Measurements from ENCODE around the gene CXCL16. TPM values are rescaled to one million over a fixed set of nuclear protein-coding genes. Genes with fewer than 3 reads are reported as not detected.
"Not testable (repeated sequence)": the region's sequence is repeated elsewhere in the genome, so short reads cannot be mapped to it uniquely, and the experiment has no call there.

CXCL16 gene
- total RNA-seq, 1 experiment from 2014 or later: 4.5 TPM

DNA sequence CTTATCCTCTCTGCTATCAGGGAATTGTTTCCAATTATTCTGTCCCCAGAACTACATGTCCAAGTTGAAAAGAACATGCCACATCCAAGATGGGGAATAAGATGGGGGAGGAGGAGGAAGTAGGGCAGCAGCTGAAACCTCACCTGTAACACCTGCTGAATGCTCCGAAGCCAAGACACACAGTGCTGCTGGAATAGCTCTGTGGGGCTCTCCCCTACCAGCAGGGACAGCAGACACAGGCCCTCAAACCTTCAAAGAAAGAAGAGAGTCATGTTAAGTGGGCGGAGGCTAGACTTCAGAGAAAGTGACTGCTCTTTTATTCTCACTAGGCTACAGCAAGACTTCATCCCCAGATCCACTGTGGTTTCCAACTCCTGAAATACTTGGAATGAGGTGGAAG lies 49.0 kb downstream of the CXCL16 start:
- H2BK5ac ChIP-seq (ENCODE audit: insufficient read length, low read length): no peak overlapping the region
- H4K20me1 ChIP-seq (ENCODE audit: control insufficient read depth, insufficient read depth, insufficient read length): no peaks in the 10 kb centered on the region
- Mint-ChIP-seq H3K36me3 (ENCODE audit: insufficient read depth in 1 of 3, low read depth in 3 of 3) (peaks cover 47 to 71% (median 68%) of the 10 kb centered on the region in 3 experiments; a peak in 6 of 7 replicates), H3K4me1 (no peaks in the 10 kb centered on the region), H3K4me3 (no peak overlapping the region), H3K27ac (no peak overlapping the region), H3K9me3 (no peaks in the 10 kb centered on the region), H3K27me3 (ENCODE audit: low read depth) (no peaks in the 10 kb centered on the region)
- no CpG with 5 or more reads among the region's 2 CpGs for WGBS (ENCODE audit: extremely low coverage, insufficient read length, low lambda C conversion rate)
- peaks cover 5% of the 10 kb centered on the region for H3K79me1 ChIP-seq (ENCODE audit: insufficient read depth, low read depth, low read length, poor library complexity, severe bottlenecking)
- H3K9me3 ChIP-seq (ENCODE audit: control insufficient read depth, low read depth, low read length): no peaks in the 10 kb centered on the region
- no peak overlapping the region for H4K5ac ChIP-seq (ENCODE audit: insufficient read length, low read depth, low read length)
- H2BK12ac ChIP-seq (ENCODE audit: insufficient read length, low read depth, low read length): no peak overlapping the region
- no peak overlapping the region for H3K23ac ChIP-seq (ENCODE audit: insufficient read length, low read depth, low read length)
- TF ChIP-seq, protein P1, sequence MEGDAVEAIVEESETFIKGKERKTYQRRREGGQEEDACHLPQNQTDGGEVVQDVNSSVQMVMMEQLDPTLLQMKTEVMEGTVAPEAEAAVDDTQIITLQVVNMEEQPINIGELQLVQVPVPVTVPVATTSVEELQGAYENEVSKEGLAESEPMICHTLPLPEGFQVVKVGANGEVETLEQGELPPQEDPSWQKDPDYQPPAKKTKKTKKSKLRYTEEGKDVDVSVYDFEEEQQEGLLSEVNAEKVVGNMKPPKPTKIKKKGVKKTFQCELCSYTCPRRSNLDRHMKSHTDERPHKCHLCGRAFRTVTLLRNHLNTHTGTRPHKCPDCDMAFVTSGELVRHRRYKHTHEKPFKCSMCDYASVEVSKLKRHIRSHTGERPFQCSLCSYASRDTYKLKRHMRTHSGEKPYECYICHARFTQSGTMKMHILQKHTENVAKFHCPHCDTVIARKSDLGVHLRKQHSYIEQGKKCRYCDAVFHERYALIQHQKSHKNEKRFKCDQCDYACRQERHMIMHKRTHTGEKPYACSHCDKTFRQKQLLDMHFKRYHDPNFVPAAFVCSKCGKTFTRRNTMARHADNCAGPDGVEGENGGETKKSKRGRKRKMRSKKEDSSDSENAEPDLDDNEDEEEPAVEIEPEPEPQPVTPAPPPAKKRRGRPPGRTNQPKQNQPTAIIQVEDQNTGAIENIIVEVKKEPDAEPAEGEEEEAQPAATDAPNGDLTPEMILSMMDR (conservative IDR thresholded peaks at IDR 0.05): no peak
- no peak overlapping the region for H3K56ac ChIP-seq (ENCODE audit: insufficient read length, low read depth, low read length)
- H3K14ac ChIP-seq (ENCODE audit: insufficient read depth, low read length): no peak overlapping the region
- H2BK20ac ChIP-seq (ENCODE audit: low read depth, low read length, poor library complexity, severe bottlenecking): no peak overlapping the region
- H4K8ac ChIP-seq (replicated peaks; ENCODE audit: insufficient read length, low read depth, low read length): no peak overlapping the region
- no peak overlapping the region for H3K18ac ChIP-seq (ENCODE audit: insufficient read length, low read depth, low read length)
- no peak overlapping the region for H4K91ac ChIP-seq (ENCODE audit: insufficient read length, low read depth, low read length)
- H3K4ac ChIP-seq (ENCODE audit: low read depth, low read length): no peak overlapping the region
- H2AK5ac ChIP-seq (ENCODE audit: insufficient read length, low read length): no peak overlapping the region
- H2BK15ac ChIP-seq (ENCODE audit: low read depth, low read length): no peak overlapping the region
- no peaks in the 10 kb centered on the region for H3K23me2 ChIP-seq (ENCODE audit: insufficient read length, low read depth, low read length, poor library complexity, severe bottlenecking)
- H3K79me2 ChIP-seq (ENCODE audit: insufficient read depth, low read length): peaks cover 13% of the 10 kb centered on the region; the same call in 1 of the 2 replicates
- H2AFZ ChIP-seq (ENCODE audit: low read length): no peak overlapping the region
- no peak for DNase-seq
- no peaks in the 10 kb centered on the region for H3K27me3 ChIP-seq (ENCODE audit: insufficient read depth, low read length)
- H2BK120ac ChIP-seq (ENCODE audit: low read depth, low read length, poor library complexity, severe bottlenecking): no peak overlapping the region
- H3K9ac ChIP-seq (ENCODE audit: extremely low read depth, insufficient read length, low read length): no peak overlapping the region
- no peak overlapping the region for H3K27ac ChIP-seq (ENCODE audit: insufficient read length, low read depth, low read length)
- H3K4me1 ChIP-seq (ENCODE audit: insufficient read depth, low read length): no peaks in the 10 kb centered on the region
- H3T11ph ChIP-seq (ENCODE audit: low read length): no peak overlapping the region
- H3K4me2 ChIP-seq (ENCODE audit: insufficient read depth, insufficient read length, low read length): no peak overlapping the region

- not testable (repeated sequence) for H2BK5ac ChIP-seq (ENCODE audit: insufficient read length, low read length); H3K4me1 ChIP-seq (ENCODE audit: insufficient read depth, low read length); H3K4me3 Mint-ChIP-seq; H3K56ac ChIP-seq (ENCODE audit: insufficient read length, low read depth, low read length); H3K14ac ChIP-seq (ENCODE audit: insufficient read depth, low read length); H3K27ac Mint-ChIP-seq; H3K4ac ChIP-seq (ENCODE audit: low read depth, low read length); H3K9ac ChIP-seq (ENCODE audit: extremely low read depth, insufficient read length, low read length); H4K5ac ChIP-seq (ENCODE audit: insufficient read length, low read depth, low read length); H3K4me2 ChIP-seq (ENCODE audit: insufficient read depth, insufficient read length, low read length); H3K18ac ChIP-seq (ENCODE audit: insufficient read length, low read depth, low read length); H4K20me1 ChIP-seq (ENCODE audit: control insufficient read depth, insufficient read depth, insufficient read length); H2BK120ac ChIP-seq (ENCODE audit: low read depth, low read length, poor library complexity, severe bottlenecking); H3K27me3 Mint-ChIP-seq (ENCODE audit: low read depth); H3K23ac ChIP-seq (ENCODE audit: insufficient read length, low read depth, low read length); H3K23me2 ChIP-seq (ENCODE audit: insufficient read length, low read depth, low read length, poor library complexity, severe bottlenecking); H3K9me3 Mint-ChIP-seq; H3K27ac ChIP-seq (ENCODE audit: insufficient read length, low read depth, low read length); H2BK20ac ChIP-seq (ENCODE audit: low read depth, low read length, poor library complexity, severe bottlenecking); H3T11ph ChIP-seq (ENCODE audit: low read length); H3K79me1 ChIP-seq (ENCODE audit: insufficient read depth, low read depth, low read length, poor library complexity, severe bottlenecking); H2AK5ac ChIP-seq (ENCODE audit: insufficient read length, low read length); DNase-seq; H4K8ac ChIP-seq (replicated peaks; ENCODE audit: insufficient read length, low read depth, low read length); H4K91ac ChIP-seq (ENCODE audit: insufficient read length, low read depth, low read length); H3K9me3 ChIP-seq (ENCODE audit: control insufficient read depth, low read depth, low read length); H3K27me3 ChIP-seq (ENCODE audit: insufficient read depth, low read length); H2BK15ac ChIP-seq (ENCODE audit: low read depth, low read length); H2BK12ac ChIP-seq (ENCODE audit: insufficient read length, low read depth, low read length); H3K4me1 Mint-ChIP-seq; H2AFZ ChIP-seq (ENCODE audit: low read length)
- H3K79me2 ChIP-seq (ENCODE audit: insufficient read depth, low read length): peaks cover 15% of the 10 kb centered on the region; the same call in 1 of the 2 replicates
- peaks cover 53 to 75% (median 73%) of the 10 kb centered on the region in 3 experiments for H3K36me3 Mint-ChIP-seq (ENCODE audit: insufficient read depth in 1 of 3, low read depth in 3 of 3)
- WGBS (ENCODE audit: extremely low coverage, insufficient read length, low lambda C conversion rate): no CpG with 5 or more reads among the region's 12 CpGs
Observed at GRCh38 chr17:4689872-4690271, 49.9 kb downstream of the CXCL16 start.

All from H9 (cell line).